GM06990 (cell line): ENCODE measurements around the gene PM20D2.

Experiments
- DNase-seq: peaks from one replicate; pipeline ENCODE4 v3.0.0-alpha.2; 2011; ENCODE audit not compliant: insufficient read length; ENCODE audit errors: extremely low read depth
- H3K27me3 ChIP-seq: replicated peaks from 2 replicates; pipeline ENCODE4 v1.6.0; 2011; ENCODE audit warnings: low read length; ENCODE audit not compliant: control insufficient read depth, insufficient read depth
- H3K36me3 ChIP-seq: 2 replicates; pipeline ENCODE4 v1.5.1; 2011; ENCODE audit warnings: low read length; ENCODE audit not compliant: control insufficient read depth, insufficient read depth
- H3K4me3 ChIP-seq: replicated peaks from 2 replicates; pipeline ENCODE4 v1.5.1; 2011; ENCODE audit warnings: low read depth, mild to moderate bottlenecking, control low read depth, low read length
- TF ChIP-seq, protein P1 (sequence below): IDR thresholded peaks from 2 replicates; pipeline ENCODE4 v1.5.1; 2011; ENCODE audit warnings: low read length, control low read depth, mild to moderate bottlenecking, inconsistent platforms; ENCODE audit not compliant: insufficient read depth, poor library complexity, severe bottlenecking

The PM20D2 gene

DNA sequence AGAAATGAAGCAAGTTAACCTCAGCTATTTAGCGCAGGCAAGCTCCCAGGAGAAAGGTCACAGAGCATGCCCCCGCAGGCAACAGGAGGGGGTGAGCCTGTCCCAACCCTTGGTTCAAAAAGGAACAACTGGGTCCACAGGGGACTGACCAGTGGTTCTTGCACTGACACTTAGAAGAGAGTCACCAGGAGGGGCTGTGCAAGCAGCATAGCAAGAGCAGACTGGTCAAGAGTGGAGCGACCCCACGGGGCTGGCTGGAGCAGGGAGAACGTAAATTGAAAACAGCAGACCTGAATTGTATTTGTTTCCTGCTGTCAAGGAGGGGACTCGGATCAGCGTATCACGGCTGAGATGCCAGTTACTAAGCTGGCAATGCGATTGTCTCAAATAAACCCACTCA is 38.5 kb downstream of the PM20D2 start:
- H3K36me3 ChIP-seq, result no peaks in the 10 kb centered on the region
- H3K4me3 ChIP-seq, result no peak overlapping the region
- TF ChIP-seq, protein P1, sequence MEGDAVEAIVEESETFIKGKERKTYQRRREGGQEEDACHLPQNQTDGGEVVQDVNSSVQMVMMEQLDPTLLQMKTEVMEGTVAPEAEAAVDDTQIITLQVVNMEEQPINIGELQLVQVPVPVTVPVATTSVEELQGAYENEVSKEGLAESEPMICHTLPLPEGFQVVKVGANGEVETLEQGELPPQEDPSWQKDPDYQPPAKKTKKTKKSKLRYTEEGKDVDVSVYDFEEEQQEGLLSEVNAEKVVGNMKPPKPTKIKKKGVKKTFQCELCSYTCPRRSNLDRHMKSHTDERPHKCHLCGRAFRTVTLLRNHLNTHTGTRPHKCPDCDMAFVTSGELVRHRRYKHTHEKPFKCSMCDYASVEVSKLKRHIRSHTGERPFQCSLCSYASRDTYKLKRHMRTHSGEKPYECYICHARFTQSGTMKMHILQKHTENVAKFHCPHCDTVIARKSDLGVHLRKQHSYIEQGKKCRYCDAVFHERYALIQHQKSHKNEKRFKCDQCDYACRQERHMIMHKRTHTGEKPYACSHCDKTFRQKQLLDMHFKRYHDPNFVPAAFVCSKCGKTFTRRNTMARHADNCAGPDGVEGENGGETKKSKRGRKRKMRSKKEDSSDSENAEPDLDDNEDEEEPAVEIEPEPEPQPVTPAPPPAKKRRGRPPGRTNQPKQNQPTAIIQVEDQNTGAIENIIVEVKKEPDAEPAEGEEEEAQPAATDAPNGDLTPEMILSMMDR, result no peak
- no peak for DNase-seq
- H3K27me3 ChIP-seq, result no peaks in the 10 kb centered on the region; the same call in 1 of the 2 replicates

DNA sequence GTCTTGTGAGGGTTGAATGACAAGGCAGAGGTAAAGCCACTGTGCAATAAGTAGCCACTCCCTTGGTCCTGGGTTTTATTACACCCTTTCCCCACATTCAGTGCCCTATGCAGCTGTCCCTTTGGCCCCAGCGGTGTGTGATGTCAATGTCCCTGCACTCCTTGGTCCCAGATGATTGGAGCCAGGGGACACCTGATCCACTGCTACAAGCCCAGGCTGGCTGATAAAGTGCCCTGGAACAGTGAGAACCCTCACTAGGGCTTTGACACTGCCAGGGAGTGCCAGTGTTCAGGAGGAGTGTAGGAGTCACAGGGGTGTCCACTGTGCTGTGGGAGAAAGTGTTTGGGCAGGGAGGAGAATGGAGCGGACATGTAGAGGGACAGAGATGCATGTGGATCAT is 40.9 kb downstream of the PM20D2 start:
- no peak for DNase-seq
- Histone ChIP-seq H3K36me3 (no peaks in the 10 kb centered on the region), H3K27me3 (no peaks in the 10 kb centered on the region; the same call in 1 of the 2 replicates), H3K4me3 (no peak overlapping the region)
- TF ChIP-seq, protein P1, result no peak

DNA sequence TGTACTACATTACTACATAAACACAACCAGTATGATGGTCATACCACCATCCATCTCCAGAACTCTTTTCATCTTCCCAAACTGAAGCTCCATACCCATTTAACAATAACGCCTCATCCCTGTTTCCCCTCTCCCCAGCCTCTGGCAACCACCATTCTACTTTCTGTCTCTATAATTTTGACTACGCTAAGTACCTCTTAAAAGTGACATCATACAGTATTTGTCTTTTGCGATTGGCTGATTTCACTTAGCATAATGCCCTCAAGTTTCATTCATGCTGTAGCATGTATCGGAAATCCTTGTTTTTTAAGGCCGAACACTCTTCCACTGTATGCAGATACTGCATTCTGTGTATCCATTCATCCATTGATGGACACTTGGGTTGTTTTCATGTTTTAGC is 41.6 kb downstream of the PM20D2 start:
- Histone ChIP-seq H3K4me3 (no peak overlapping the region), H3K36me3 (no peaks in the 10 kb centered on the region), H3K27me3 (no peaks in the 10 kb centered on the region; the same call in 1 of the 2 replicates)
- TF ChIP-seq, protein P1, result no peak
- no peak for DNase-seq

- no peak for DNase-seq
- TF ChIP-seq, protein P1, result no peak
- no peaks in the 10 kb centered on the region; the same call in 1 of the 2 replicates for H3K27me3 ChIP-seq
- H3K36me3 ChIP-seq, result no peaks in the 10 kb centered on the region
- H3K4me3 ChIP-seq, result no peak overlapping the region
Observed at GRCh38 chr6:89190741-89191140, 44.9 kb downstream of the PM20D2 start.

DNA sequence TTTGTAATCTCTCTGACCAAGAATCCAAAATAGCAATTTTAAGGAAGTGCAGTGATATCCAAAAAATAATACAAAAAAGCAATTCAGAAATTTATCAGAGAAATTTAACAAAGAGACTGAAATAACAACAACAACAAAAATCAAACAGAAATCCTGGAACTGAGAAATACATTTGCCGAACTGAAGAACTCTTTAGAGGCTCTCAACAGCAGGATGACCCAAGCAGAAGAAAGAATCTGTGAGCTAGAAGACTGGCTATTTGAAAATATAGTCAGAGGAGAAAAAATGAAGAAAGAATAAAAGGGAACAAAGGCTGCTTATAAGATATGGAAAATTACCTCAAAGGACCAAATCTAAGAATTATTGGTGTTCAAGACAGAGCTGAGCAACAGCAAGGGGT is 48.7 kb downstream of the PM20D2 start:
- no peaks in the 10 kb centered on the region; the same call in none of the 2 replicates for H3K27me3 ChIP-seq
- no peaks in the 10 kb centered on the region for H3K36me3 ChIP-seq
- TF ChIP-seq, protein P1, result no peak
- no peak overlapping the region for H3K4me3 ChIP-seq
- DNase-seq, result no peak

- H3K27me3 ChIP-seq, result no peaks in the 10 kb centered on the region; the same call in none of the 2 replicates
- TF ChIP-seq, protein P1, result no peak
- no peaks in the 10 kb centered on the region for H3K36me3 ChIP-seq
- no peak overlapping the region for H3K4me3 ChIP-seq
- DNase-seq, result no peak
Observed at GRCh38 chr6:89197141-89197540, 51.3 kb downstream of the PM20D2 start.
